Activated CD4-positive, alpha-beta T cell treated with anti-CD3 and anti-CD28 coated beads, Interleukin-2, amount 50 U/mL, for 24 hours (primary cell): ENCODE measurements around the gene AUTS2.

Source experiments
- DNase-seq, 2 donors: peaks; one replicate each; pipeline ENCODE4 v3.0.0-alpha.2; 2020; ENCODE audit warnings: low read depth in 1 of 2, low spot score in 1 of 2

The AUTS2 gene

DNA sequence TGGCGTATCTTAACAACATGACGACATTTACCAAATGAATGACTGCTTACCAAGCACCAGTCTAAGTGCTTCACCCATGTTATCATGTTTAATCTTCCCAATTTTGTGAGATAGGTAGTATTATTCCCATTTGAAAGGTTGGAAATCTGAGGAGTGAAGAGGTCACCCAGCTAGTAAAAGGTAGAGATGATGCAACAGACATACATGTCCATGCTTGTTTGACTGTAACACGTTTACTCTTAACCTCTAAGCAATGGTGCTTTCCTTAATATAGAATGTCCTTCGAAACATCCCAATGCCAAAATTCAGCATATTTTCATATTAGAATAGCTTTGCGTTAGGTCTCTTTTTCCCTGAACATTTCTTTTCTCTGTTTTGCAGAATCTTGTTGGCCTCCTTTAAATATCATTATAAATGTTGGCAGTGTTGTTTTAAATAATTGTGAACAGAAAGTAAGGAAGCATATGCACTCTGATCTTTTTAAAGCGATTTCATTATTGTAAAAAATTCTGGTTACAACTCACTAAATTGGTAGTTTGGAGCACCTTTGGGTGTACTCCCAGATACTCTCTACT is 722.8 kb downstream of the AUTS2 start:
- DNase-seq: no peak

DNA sequence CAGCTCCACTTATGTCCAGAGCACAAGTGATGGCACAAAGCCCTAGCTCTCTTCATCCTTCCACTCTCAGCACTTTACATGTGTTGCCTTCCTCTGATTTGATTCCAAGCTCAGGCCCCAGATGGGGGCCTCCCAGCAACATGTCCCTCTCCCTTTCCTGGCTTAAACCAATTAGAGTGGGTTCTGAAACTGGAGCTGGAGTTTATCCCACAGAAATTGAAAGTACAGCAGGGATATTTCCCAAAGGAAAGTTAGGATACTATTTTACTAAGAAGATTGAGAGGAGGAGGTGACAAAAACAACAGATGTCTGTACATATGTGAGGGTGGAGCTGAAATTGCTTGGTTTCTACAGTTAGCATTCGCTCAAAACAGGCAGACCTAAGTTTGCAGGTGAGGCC is 724.6 kb downstream of the AUTS2 start:
- no peak for DNase-seq

DNA sequence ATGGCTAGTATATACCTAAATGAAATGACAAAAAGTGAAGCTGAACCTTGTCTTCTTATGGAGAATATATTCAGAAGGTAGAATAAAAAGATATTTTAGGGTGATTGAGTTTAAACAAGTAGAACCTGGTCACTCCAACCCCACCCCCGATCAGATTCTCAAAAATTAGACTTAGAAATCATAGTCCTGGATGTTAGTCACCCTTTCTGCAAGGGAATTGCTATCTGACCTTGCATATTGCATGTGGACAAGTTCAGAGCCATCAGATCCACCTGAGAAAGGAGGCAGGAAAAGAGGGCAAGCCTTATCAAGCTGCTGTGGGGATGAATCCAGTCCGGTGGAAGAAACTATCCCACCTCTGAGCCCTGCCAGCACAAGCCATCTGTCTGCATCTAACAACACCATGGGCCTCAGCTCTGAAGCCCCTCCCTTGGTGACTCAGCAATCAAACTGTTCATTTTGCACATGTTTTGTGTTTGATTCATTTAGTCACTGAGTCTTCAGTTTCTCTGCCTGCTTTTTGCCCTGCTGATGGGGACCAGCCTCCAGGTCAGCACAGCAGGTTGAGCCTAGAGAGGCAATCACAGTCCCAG is 727.3 kb downstream of the AUTS2 start:
- DNase-seq: no peak

DNA sequence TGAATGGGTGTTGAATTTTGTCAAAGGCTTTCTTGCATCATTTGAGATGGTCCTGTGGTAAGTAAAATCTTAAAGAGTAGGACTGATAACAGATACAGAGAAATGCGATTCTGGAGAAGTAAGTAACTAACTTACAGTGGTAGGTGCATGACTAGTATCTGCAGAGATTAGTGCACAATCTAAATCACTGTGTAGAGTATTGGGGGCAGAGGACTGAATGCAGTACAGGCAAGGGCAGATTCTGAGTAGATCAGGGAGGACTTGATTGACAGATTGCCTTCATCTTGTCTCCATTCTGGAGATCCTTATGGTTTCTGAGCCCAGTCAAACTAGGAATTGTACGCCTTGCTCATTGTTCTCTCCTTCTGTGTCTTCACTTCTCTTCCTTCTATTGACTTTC is 736.0 kb downstream of the AUTS2 start:
- no peak for DNase-seq

DNA sequence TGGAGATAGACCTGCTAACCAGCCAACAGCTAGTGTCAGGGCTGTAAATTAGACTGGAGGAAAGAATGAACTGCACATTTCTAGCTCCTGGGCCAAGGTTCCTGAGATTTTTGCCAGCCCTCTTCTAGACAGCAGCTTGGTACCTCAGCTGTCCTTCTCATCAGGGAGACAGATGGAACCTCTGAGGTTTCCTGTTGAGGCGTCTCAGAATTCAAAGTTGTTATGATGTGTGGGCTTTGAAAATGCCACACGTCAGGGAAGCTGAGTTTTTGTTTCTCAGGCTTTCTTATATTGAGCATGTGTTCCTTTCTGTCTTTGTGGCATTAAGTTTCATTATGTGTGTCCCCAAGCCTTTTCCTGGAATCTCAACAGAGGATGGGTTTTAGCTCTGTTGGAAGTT is 736.6 kb downstream of the AUTS2 start:
- DNase-seq: no peak

DNA sequence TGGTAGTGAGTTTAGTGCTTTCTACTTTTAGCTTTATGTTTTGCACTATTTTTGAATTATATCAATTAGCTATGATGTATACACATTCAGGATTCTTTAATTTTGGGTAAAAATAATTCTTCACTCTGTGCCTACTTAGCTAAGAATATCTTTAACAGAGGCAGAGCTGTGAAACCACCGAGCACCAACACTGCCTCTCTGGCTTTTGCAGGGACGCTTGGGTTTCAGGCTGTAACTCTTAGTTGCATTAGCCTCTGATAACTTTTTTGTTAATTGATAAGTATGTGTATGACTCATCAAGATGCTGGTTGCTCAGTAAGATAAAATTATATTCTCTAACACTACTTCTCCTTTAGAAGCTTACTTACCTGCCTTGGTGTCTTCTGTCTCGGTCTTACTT is 738.3 kb downstream of the AUTS2 start:
- DNase-seq: no peak

DNA sequence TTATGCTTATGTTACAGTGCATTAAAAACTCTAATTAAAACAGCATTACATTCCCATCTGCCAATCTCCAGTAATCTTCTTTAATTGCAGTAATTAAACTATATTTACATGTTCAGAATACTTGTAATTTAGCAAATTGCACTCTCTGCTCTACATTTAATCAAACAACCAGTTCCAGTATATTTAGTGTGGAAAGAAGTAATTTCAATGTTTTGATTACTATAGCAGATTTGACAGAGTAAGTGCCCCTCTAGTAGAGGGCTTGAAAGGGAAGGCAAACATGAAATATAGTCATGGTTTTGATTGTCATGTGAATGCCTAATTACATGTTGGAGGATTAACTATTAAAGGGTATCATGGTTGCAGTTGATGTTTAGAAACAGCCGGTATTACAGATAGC is 739.7 kb downstream of the AUTS2 start:
- DNase-seq: no peak

DNA sequence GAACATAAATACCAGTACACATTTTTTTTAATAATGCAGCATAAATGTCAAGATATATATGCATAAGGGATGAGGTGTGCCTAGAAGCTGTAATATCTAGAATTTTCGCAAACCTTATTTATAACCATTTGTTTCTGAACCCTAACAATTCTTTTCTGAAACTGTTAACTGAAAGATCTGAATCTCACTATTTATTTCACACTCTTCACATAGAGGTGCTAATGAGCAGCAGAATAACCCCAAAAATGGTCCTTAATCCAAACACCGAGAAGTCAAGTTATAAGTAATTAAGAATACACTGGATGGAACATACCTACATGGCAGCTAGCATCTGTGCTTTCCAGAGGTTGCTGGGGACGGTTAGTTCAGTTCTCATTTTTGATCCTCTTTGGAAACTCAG is 742.0 kb downstream of the AUTS2 start:
- no peak for DNase-seq

DNA sequence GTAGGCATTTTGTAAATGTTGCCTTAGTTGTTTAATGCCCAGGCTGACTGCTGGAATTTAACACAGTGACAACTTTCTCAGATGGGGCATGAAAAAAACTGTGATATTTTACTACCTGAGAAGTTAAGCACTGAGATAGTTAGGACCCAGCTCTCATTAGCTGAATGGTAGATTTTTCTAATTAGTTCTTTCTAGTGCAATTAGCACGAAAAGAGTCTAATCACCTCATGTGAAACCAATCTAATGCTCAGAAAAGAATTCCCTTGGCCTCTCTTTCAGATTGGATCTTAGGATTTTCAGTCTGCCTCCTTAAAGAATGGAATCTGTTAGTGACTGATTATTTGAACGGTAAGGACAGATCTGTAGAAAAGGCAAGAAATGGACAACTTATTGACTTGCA is 743.2 kb downstream of the AUTS2 start:
- DNase-seq: no peak

DNA sequence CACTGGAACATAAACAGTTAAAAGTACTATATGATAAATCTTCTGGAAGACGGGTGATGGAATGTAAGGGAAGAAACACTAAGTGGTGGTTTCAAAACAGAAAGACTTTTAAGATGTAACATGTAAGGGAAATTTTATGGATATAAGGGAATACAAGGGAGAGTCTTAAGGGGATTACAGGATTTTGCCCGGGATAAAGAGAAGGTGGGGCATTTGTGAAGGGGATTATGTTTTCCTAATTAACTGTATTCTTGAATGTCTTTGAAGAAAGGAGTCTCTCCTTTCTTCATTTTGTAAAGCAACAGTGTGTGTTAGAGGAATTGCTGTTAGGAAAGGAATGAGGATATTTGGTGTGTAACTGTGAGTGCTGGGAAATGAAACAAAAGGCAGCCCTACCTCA is 745.2 kb downstream of the AUTS2 start:
- no peak for DNase-seq

DNA sequence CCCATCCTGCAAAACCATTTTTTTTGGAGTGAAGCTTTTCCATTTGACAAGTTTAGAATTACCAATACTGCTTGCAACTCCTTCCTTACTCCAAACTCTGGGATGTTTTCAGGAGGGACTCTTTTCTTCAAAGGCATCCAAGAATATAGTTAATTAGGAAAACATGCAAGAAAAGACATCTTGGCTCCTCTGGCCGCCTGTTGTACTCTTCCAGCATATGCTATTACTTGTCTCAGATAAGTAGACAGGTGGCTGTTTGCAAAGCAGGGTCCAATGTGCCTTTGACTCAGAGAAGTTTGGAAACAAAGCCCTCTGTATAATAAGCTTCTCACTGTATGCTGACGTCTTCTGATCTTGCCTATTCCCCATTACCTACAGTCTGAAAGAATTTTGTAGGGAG is 746.5 kb downstream of the AUTS2 start:
- DNase-seq: no peak

DNA sequence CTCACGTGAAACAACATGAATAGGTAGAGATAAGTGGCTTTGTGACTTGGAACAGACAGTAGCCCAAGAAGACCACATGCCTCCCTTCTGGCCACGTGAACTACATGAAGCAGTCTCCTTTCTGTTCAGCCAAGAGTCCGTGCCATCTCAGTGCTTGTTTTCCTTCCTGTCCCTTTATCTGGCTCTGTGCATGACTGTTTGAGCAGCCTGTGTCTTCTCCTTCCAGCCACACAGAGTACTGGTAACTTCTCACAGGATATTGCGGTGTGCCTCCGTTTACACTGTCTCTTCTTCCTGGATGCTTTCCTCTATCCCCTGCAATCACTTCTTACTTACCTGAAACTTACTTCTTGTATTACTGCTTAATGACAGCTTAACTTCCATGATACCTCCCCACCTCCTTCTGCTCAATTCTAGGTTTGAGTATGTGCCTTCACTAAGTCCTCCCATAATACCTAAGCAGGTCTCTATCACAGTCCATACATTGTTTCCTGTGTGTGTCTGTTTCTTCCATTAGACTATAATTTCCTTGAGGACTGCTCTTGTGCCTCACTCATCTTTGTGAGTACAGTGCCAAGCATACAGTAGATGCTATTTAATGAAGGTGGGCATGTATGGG is 748.7 kb downstream of the AUTS2 start:
- DNase-seq: no peak

DNA sequence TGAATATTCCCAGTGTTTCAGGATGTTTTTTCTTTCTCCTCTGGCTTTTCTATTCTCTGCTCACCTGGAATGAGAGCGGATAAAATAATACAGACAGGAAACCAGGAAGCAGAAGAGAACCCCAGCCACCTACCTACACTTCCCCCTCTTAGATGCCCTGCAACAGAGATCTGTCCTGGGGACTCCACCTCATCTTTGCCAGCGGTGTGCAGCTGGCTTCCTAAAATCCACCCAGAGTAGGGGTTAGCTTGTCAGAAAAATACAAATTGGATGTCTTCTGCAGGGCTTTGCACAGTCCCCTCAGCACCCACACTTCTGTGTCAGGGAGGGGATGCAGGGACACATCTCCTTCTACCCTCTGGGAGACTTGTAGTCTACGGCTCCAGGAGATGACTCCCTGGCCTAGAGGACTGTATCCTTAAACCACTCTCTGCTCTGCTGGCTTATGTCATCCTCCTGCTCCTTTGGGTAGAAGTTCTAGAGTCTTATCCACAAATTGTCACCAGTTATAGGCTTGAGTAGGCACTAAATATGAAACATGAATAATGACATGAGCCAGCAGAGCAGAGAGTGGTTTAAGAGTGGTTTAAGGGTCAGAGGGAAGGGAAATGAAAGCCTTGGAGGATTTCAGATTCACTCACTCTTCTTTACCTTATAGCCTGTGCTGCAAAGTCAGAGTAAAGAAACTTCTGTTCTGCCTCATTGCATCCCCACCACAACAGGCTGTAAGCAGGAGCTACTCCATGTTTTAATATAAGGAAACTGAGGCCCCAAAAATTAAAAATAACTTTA is 749.4 kb downstream of the AUTS2 start:
- DNase-seq: no peak

DNA sequence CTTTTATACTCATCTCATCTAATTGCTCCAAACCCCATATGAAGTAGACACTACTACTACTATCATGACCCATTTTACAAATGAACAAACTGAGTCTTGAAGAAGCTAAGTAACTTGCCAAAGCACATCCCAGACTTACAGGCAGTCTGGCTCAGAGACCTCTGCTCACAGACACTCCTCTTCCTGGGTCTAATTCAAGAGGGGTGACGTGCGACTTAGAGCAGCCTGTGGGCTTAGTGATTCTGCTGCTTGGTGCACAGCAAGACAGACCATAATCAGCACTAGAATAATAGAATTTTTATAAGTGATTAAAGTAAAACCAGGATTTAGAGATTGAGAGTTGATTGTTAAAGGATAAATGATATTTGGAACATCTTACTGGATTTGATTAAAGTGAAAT is 750.8 kb downstream of the AUTS2 start:
- DNase-seq: no peak

DNA sequence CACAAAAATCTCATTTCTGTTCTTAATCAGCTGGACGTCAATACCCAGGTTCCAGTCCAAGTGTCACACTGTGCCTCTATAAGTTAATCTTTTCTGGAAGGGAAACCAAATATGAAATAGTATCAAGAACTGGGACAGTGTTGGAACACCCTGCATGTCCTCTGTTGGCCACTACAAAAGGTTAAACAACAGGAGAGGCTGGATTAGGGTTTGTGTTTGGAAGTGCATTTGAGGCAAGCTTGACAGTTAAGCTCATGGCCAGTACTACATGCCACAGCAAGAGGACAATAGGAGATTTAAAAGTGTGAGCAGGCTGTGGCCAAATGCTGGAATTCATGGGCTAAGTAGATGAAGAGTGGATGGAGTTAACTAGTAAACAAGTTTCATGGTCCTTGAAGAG is 751.5 kb downstream of the AUTS2 start:
- no peak for DNase-seq

DNA sequence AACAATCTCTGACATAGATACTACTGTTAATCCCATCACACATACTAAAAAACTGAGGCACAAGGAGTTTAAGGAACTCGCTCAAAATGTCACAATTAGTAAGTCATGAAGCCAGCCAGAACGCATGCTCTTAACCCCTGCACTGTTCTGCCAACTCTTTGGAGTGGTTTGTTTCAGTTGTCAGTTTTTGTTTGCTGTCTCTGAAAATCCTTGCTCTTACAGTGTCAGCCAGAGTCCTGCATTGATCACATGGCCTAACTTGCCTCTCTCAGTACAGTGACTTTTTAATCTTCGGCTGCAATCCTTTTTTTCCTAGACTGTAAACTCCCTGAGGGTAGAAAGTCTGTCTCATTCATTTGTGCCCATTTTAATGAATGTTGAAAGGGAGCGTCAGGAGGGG is 753.8 kb downstream of the AUTS2 start:
- no peak for DNase-seq

DNA sequence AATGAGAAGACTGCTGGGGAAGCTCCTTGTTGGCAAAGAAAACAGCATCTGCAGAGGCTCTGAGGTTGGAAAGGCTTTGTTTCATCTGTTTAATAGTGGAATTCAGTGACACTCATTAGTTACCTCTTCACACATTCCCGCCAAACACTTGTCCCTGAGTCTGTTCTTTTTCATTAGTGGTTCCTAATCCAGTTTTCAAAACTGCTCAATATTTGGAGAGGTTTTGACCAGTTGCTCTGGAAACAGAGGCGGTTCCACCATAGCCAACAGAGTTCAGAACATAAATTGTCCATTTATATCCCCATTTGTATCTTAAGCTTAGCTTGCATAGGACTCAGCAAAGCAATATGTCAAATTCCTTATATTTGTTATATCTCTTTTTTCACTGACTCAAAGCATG is 754.6 kb downstream of the AUTS2 start:
- no peak for DNase-seq

DNA sequence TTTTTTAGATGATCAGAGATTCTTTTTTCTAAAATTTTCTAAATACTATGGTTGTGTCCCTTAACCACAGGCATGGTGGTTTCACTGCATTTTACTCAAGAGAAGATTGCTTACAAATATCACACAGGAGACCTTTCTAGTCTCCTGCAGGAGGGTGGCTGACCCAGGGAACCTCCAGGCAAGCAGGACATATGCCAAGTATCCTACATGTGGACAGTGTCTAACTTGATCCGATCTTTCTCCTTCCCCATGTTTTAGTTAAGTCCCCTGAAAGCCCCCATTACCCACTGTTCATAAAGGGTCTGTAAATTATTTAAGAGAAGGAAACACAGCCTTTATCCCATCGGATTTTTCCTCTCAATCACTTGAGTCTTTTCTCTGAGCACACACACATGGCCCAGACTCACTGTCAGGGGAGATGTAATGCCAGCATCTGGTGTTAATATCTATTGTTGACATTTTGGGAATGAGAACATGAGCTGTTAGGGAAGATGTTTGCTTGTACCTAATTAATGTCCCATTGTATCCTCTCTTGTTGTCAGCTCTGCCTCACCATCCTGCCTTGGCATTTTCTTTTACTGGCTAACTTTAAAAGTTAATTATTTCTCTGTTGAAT is 755.2 kb downstream of the AUTS2 start:
- no peak for DNase-seq

DNA sequence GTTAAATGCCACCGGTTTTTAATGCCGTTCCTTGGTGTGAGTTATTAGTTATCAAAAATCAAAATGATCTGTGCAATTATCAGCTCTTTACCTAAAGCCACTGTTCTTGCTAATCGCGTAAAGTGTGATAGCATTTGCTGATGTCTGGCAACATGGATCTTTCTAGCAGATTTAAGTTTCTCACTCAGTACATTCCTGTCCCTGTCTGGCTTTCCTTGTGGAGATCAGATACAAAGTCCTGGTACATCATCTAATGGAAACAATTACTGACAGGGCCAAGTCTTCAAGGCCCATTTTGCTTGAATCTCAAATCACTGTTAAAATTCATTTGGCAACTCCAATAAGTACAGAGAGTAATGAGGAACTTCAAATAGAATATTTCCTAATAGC is 755.7 kb downstream of the AUTS2 start:
- no peak for DNase-seq

DNA sequence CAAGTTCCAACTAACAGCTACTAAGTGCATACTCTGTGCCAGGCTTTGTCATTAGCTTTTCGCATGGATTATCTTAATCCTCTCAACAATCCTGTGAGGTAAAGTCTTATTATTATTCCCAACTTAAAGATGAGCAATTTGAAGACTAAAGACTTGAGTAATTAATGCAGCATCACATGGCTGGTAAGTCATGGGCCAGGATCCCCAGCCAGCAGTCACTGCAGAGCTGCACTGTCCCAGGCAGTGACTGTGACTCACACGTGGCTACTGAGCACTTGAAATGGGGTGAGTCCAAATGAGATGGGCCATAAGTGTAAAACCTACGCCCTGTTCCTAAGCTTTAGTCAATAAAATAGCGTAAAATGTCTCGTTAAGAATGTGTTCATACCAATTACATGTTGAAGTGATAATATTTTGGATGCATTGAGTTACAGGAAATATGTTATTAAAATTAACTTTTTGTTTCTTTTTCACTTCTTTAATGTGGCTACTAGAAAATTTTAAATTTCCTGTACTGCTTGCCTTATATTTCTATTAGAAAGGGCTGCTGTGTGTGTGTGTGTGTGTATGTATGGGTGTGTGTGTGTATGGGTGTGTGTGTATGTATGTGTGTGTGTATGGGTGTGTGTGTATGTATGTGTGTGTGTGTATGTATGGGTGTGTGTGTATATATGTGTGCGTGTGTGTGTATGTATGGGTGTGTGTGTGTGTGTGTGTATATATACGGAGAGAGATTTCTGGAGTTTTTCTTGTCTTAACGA is 756.3 kb downstream of the AUTS2 start:
- DNase-seq: no peak
